GM18519 (cell line): ENCODE data around the gene SMIM36.
A peak's percentile ranks its signal among the peaks of the same experiment; 100 is the strongest.
"Not testable (repeated sequence)": the region's sequence is repeated elsewhere in the genome, so short reads cannot be mapped to it uniquely, and the experiment has no call there.

Experiments
- ATAC-seq: cut with Tn5 transposase; IDR thresholded peaks from one replicate; pipeline ENCODE4 v1.9.1; 2021; ENCODE audit warnings: mild to moderate bottlenecking, moderate library complexity; ENCODE audit not compliant: unreplicated experiment, low FRiP score

Gene SMIM36

DNA sequence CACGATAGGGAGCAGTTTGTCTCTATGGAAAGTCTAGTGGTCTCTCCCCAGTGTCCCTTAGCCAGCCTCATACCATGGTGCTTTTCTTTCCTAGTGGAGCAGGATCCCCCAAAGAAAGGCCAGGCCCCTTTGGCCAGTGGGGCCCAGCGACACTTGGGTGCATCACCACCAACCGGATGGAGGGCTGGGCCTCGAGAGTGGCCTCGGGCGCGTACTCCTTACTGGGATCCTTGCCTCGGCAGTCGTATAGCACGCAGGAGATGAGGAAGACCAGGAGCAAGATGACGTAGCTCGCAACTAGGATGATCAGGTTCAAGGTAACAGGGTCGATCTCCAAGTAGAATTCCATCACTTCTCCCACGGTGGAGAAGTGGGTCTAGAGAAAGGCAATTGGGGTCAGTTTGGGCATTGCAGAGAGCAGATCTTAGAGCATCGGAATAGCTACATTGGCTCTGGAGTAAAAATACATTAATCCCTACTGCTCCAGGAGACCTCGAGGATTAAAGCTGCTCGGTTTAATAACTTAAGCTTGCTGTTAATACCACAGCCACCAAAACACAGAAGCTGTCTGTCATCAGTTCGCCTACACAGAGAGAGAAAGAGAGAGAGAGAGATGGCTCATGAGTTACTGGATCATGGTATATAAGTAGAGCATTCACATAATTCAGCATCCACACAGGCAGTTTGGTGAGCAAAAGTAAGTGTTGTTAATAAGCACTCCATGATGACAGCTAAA, at the start of gene SMIM36:
Gene SMIM36 (minus strand): TSS at position 467 of the 736 bp plus-strand sequence.
- no peak for ATAC-seq

DNA sequence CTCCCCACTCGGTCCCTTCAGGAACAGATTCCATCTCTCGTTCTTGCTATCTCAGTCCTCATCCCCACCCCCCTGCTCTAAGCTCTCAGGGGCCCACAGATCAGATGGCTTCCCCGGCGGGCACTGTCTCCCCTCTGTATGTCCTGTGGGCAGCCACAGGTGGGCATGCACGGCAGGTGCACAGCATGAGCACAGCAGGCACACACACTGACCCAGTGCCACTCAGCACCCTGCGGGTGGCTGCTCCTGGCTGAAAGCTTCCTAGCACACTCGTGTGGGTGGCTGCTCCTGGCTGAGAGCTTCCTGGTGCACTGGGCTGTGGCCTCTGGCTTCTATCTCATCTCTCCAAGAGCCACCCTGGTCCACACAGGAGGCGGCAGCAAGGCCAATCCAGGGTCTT, 44.5 kb upstream of the SMIM36 start:
- ATAC-seq, result no peak

DNA sequence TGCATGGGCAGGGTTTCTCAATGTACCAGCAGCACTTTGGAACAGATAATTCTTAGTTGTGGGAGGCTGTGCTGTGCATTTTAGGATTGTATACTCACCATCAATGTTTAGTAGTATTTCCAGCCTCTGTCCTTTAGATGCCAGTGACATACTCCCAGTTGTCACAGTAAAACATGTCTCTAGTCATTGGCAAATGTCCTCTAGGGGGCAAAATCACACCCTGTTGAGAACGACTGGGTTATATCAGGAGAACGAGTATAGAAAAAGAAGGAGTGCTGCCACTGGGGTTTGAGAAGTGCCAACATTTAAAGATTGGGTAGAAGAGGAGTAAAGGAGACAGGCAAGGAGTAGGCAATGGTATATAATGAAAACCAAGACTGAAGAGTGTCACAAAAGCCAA, 37.9 kb upstream of the SMIM36 start:
- ATAC-seq, result no peak

DNA sequence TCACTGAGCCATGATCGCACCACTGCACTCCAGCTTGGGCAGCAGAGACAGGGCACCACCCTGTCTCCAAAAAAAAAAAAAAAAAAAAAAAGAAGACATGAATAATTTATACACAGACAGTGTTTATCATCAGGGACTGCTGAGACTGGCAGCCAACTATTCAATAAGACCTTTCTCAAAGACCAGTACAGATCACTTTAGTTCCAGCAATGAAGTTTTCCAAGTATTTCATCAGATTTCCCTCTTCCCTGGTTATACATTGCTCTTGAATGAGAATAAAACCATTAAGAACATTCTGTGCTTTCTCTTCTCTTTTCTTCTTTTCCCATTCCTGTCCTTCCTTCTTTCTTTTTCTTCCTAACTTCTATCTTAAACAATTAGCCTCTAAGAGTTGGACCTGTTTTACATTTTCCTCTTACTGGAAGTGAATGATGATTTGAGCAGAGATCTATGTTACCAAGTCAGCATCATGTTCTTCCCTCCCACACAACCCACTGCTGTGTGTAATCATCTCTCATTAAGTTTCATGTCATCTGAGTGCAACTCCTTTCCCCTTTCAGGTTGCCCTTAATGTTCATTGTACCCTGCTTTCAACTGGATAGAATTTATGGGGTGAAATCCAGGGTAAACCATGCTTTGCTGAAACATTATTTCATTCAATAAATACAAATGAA, 35.9 kb upstream of the SMIM36 start:
- ATAC-seq, result no peak

DNA sequence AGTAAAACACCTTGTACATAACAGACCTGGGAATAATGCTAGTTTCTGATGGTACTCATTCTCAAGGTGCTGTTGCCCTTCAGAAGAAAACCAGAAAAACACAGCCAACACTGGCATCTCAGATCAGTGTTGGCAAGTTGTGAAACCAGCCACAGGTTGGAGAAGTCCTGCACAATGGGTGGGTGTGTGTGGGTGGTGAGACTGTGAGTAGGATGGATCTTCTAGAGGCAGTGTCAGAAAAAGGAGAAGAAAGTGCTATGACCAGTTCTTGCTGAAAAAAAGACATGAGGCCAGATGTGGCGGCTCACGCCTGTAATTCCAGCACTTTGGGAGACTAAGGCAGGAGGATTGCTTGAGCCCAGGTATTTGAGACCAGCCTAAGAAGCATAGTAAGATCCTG, 35.2 kb upstream of the SMIM36 start:
- no peak for ATAC-seq

DNA sequence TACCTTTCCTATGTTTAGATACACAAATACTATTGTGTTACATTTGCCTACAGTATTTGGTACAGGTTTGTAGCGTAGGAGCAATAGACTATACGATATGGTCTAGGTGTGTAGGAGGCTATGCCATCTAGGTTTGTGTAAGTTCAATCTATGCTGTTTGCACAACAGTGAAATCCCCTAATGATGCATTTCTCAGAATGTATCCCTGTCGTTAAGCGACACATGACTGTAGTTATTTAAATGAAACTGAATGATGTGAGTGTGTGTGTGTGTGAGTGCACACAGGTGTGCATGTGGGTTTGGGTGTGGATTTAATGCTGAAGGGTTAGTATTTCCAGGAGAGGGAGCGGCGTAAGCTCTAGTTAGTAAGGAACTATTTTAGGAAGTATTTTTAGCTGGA, 34.6 kb upstream of the SMIM36 start:
- no peak for ATAC-seq

DNA sequence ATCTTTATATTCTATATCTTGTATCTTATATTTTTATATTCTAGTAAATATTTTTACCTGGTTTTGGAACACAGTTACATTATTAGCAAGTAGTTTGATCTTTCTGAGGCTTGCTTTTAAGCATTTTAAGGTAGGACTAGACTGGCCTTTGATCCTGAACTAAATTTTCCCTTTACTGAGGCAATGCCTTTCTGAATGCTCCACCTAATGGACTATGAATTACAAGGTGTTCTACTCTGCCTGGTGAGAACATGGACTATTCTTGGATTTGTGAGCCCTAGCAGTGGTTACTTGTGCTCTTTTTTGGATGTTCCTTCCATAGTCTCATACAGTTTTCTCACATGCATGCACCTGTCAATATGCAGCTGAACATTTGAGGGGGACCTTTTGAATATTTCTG, 32.5 kb upstream of the SMIM36 start:
- ATAC-seq, result no peak

DNA sequence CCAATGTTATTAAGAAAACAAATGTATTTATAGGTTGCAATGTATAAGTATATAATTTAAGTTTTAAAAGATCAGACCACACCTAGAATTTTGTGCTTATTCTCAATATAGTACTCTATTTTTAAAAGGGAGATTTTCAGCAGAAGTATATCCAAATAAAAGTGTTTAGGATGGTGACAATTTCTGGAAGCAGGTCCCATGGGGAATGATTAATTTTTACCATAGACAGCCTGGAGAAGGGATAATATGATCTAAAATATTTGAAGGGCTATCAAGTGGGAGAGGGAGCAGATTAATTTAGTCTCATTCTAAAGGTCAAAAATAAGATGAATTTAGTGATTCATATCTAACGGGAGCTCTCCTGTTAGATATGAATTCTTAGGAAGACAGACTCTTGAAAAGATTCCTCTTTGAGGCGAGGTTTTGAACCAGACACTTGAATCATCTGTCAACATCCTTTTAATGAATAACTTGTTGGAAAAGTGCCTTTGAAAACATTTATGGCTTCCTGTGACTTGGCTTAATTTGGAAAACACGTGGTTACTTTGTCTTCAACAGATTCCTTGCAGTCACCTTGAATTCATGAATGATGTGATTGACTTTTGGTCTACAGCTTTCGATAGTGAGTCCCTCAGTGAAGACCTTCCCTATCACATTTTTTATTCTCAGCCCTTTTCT, 29.3 kb upstream of the SMIM36 start:
- ATAC-seq, result no peak

DNA sequence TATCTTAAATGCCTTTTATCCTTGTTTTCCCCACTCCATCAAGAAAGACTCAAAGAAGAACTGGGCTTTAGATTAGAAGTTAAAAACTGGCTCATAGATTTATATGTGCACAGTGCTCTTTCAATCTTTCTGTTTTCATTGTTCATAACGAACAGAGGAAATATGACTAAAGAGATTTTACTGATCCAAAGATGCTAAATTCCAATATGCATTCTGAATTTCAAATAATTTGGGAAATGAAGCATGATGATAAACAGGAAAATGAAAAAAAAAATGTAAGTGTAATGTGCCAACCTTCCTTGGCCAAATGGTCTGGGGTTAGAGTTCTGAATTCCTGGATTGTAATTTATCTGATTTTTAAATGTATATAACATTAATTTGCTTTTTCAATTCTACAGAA, 25.0 kb upstream of the SMIM36 start:
- ATAC-seq, result no peak

DNA sequence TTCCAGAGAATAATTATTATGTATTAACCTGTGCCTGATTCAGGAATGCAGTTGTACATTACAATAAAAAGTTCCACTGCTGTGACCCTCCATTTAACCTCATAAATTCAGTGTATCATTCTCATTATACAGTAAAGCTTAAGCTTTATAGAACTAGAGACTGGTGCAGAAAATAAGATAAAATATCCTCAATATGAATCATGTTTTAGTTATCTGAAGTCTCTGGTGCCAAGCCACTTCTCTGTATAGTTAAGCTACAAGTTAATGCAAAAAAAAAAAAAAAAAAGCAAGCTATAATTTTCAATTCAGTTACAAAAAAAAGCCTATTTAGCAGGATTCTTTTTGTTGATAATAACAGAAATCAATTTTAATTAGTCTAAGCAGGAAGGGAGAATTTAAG, 22.4 kb upstream of the SMIM36 start:
- ATAC-seq, result no peak

DNA sequence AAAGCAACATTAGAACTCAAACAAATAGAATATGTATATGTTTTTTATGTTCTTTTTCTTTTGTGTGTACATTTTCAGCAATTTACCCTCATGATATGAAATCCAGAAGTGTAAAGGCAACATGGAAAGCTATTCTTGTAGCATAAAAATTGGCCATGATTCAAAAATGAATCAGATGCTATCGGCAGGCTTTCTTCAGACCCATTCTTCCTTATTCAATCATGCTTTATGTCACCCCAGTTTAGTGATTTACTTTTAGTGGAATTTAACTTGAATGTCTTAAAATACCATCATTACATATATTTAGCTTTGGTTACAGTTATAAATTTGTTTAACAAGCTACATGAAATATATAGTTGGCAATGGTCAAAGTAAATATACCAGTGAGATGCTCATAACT, 21.4 kb upstream of the SMIM36 start:
- no peak for ATAC-seq

DNA sequence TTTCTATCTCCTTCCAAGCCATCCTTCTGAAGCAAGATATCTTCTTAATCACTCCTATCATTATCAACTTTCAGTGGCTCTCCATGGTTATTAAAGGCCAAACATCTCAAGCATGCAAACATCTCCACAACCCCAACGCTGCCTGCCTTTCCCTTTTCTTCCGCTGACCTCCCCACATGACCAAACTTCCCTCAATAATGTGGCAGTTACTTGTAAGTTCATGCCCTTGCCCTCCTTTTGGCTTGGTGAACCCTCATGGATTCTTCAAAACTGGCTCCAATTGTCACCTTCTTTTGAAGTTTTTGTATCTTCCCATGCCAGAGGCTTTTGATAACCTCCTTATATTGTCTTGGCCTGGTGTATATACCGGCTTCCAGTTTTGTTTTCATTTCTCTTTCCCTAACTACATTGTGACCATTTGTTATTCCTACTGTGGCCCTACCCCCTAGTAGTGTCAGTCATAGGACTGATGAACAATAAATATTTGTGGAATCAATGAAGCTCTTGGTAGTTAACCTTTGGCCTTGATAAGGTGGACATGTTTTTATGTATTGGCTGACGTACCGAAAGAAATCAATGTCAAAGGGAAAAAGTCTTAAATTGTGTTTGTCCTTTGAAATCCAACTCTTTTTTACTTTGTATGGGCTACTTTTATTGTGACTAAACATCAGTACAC, 19.9 kb upstream of the SMIM36 start:
- ATAC-seq, result no peak

DNA sequence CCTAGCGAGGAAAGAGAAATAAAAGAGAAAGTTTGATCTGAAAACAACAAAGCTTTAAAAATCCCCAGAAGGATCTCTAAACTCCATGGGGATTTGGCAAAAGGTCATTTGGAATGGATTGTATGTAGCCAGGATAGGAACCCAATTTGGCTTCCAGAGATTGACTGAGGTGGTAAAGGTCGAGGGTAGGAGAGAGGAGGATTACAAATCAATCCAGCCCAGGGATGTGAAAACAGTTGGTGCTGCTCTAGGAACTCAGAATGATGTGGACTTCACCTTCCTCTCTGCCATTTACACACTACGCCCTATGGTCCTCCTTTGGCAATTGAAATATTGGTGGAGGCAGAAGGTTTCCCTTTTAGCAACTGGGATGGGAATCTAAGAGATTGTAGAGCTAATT, 18.8 kb upstream of the SMIM36 start:
- ATAC-seq, result no peak

DNA sequence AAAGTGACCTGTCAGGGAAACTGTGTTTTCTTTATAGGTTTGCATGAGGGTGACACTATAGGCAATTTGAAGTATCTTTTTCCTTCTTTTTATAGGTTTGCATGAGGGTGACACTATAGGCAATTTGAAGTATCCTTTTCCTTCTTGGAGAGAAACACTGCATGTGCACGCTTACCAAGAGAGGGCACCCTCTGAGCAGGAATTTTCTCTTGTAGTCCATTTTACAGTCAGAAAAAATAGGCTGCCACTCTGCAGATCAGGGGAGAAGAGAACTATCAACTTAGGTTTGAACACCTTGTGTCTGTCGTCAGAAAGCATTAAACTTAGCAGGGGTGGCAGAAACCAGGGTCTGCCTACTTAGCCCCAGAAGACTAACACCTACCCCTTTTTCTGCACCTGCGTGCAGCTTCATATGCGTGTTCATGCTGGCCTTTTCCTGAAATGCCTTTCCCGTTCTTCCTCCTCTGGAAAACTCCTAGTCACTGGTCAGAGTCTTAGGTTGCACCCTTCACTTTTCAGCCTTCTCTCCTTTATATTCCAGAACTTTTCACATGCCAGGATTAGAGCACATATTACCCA, 16.4 kb upstream of the SMIM36 start:
- ATAC-seq, result no peak

DNA sequence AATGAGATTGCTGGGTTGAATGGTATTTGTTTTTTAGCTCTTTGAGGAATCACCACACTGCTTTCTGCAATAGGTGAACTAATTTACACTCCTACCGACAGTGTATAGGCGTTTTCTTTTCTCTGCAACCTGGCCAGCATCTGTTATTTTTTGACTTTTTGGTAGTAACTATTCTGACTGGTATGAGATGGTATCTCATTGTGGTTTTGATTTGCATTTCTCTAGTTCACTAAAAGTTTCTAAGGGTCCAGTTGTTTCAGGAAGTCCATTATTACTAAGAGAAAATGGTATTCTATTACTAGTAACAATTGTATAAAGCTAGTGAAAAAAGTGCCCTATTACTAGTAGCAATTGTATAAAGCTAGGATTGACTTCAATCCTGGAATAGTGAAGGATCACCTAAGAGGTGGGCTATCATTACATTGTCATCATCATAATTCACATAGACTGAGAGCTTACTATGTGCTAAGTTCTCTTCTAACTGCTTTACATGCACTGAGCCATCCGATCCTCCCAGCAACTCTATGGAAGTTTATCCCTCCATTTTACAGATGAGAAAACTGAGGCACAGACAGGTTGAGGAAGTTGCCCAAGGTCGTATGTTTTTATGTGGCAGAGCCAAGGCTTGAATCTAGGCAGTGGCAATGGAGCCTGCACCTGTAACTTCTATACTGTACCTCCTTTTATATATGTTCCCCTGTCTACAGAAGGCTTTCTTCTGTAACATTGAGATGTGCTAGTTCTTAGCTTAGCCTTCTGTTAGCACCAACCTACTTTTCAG, 13.4 kb upstream of the SMIM36 start:
- ATAC-seq, result peak; percentile 74

DNA sequence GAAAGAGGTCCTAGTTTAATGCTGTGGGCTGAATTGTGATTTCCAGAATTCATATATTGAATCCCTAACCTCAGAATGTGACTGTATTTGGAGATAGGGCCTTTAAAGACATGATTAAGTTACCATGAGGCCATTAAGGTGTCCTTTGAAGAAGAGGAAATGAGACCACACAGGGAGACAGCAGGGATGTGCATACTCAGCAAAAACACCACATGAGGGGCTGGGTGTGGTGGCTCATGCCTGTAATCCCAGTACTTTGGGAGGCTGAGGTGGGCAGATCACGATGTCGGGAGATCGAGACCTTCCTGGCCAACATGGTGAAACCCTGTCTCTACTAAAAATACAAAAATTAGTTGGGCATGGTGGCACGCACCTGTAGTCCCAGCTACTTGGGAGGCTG, 11.8 kb upstream of the SMIM36 start:
- not testable (repeated sequence) for ATAC-seq

DNA sequence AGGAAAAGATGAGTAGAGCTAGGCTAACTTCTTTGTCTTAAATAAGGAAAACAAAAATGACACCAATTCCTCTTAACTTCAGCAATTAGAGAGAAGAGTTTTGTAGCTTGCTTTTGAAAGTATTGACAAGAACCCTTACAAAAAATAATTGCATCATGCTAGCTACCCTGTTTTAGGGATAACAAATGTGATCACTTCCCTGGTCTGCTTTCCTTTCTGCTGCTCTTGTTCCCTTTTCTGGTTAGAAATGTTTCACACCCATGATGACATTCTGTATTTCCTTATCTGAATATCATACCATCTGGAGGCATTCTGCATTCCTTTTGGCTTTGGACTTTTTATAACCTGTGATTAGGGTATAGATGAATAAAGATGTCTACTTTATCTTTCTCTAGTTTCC, 9.9 kb upstream of the SMIM36 start:
- no peak for ATAC-seq

DNA sequence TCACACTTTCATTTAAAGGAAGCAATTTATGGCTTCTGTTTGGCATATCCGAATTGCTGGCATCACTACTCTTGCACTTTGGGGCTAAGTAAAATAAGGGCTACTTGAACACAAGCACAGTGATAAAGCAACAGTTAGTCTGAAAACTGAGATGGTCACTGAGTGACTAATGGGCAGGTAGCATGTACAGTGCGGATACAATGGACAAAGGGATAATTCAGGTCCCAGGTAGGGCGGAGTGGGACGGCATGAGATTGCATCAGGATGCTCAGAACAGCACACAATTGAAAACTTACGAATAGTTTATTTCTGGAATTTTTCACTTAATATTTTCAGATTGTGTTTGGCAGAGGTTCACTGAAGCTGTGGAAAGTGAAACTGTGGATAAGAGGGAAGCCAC, 9.2 kb upstream of the SMIM36 start:
- no peak for ATAC-seq

DNA sequence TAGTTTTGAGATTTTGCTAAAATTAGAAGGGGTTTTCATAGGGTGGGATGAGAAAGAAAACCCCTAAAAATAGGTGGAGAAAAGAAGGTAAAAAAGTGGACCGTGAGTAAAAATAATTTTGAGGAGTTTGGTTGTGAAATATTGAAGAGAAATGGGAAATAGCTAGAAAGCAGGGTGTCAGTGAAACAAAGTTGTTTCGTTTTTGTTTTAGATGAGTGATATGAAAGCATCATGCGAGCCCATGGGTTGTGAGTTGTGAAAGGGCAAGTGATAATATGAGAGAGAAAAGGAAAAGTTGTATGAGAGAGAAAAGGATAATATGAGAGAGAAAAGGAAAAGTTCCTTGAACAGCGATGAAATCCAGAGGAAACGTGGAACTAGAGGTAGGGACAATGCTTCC, 7.3 kb upstream of the SMIM36 start:
- ATAC-seq, result no peak
